MM.1S (cell line): ENCODE results near the gene NUP37.

Source experiments
- CTCF ChIP-seq: fragments of 300-600 bp; sonication (generic); IDR thresholded peaks from 2 replicates; pipeline ENCODE4 v1.5.1; 2016; ENCODE audit warnings: antibody characterized with exemption, low read length, mixed read lengths
- EZH2 ChIP-seq: fragments of 300-600 bp; sonication (generic); optimal IDR thresholded peaks from 2 replicates; pipeline ENCODE3; 2017; ENCODE audit warnings: low read depth, mild to moderate bottlenecking, antibody characterized with exemption, low read length, mixed read lengths
- EZH2phosphoT487 ChIP-seq: fragments of 300-600 bp; sonication (generic); IDR thresholded peaks from 2 replicates; pipeline ENCODE4 v1.6.1; 2018; ENCODE audit warnings: antibody characterized with exemption, low read length

GRCh38 chr12:102062419-102062806, 57.5 kb downstream of the NUP37 start:
- TF ChIP-seq EZH2phosphoT487 (no peak), CTCF (no peak), EZH2 (no peak)
